HG03097 (cell line): Measurements from ENCODE around the gene MTF1.
"Not testable (repeated sequence)": the region's sequence is repeated elsewhere in the genome, so short reads cannot be mapped to it uniquely, and the experiment has no call there.

Experiments used
- ATAC-seq: cut with Tn5 transposase; IDR thresholded peaks from one replicate; pipeline ENCODE4 v1.9.1; 2021; ENCODE audit not compliant: unreplicated experiment, low FRiP score

The MTF1 gene

GRCh38 chr1:37795340-37796125 is 63.9 kb downstream of the MTF1 start:
- no peak for ATAC-seq

DNA sequence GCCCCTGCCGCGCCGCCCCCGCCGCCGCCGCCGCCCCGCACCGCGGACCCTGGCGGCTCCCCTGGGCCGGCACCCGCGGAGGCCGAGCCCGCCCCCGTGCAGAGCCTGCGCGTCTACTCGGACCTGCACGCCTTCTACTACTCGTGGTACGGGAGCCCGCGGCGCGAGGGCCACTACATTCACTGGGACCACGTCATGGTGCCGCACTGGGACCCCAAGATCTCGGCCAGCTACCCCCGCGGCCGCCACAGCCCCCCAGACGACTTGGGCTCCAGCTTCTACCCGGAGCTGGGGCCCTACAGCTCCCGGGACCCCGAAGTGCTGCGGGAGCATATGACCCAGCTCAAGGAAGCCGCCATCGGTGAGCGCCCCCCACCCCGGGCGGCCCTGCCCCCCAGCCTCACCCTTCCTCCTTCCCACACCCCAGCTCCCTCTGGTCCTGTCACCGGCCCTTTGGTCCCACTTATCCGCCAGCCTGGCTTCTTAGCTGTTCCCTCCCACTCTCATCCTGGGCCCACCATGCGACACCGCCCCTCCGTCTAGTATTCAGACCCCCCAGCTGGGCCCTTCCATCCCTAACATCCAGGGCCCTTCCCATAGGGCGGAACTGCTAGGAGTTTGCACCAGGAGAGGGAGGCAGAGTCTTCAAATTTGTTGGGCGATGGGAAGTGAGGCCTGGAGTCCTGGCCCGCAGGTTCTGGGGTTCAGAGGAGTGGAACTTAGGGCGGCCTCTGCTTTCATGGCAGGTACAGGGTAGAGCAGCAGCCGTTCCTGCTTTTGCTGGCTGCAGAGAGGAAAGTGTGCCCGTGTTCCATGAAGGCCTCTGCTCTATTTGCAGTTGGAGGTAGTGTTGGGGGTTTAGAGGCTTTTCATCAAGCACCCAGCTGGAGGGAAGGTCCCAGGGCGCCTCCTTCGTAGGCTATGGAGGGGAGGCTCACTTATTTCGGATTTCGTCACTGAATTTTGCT is 64.7 kb downstream of the MTF1 start:
- no peak for ATAC-seq

- no peak for ATAC-seq
These were observed 65.5 kb downstream of the MTF1 start, which contains the start of gene MANEAL for GRCh38 chr1:37793773-37794371. TSS of gene MANEAL (plus strand) at chr1:37793847. CDS start at chr1:37794183, 336 bp downstream.

DNA sequence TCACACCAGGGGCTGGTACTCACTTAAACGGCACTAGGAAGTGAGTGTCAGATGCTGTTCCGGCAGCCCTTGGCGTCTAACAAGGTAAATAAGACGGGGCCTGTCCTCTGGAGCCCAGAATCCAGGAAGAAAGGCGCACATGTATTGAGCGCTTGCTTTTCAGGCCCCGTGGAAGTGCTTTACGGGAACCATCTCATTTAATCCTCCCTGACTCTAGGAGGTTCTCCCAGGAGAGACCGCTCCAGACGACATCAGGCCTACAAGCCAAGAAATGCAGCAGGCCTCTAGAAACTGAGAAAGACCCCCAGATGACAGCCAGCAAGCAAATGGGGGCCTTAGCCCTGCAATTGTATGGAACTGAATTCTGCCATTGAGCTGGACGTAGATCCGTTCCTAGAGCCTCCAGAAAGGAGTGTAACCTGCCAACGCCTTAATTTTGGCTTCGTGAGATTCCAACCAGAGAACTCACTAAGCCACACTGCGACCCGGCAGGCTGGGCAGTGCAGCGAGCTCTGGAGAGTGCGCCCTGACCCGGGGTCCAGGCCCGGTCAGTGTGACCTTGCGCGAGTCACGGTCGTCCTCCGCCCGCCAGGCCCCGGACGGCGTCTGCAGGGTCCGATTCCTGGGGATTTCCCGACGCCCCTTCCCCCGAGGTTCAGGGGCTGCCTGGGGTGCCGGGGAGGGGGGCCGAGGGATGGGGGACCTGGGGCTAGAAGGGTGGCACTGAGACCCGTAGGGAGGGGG is 66.3 kb downstream of the MTF1 start:
- no peak for ATAC-seq

GRCh38 chr1:37782491-37782890 is 76.9 kb downstream of the MTF1 start:
- ATAC-seq: no peak

DNA sequence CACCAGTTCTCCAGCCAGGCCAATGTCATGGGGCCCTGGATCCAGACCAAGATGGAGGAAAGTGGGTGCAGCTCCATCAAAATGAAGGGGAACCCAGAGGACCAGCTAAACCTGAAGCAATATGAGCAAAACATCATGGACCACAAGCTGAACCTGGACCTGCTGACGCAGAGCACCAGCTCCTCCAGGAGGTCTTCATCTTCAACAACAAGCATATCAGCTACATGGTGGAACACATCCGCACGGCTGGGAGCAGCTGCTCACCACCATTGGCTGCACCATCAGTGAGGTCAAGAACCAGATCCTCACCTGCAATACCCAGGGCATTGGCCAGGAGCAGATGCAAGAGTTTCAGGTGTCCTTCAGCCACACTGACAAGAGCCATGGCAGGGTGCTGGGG is 80.7 kb downstream of the MTF1 start:
- ATAC-seq: no peak

DNA sequence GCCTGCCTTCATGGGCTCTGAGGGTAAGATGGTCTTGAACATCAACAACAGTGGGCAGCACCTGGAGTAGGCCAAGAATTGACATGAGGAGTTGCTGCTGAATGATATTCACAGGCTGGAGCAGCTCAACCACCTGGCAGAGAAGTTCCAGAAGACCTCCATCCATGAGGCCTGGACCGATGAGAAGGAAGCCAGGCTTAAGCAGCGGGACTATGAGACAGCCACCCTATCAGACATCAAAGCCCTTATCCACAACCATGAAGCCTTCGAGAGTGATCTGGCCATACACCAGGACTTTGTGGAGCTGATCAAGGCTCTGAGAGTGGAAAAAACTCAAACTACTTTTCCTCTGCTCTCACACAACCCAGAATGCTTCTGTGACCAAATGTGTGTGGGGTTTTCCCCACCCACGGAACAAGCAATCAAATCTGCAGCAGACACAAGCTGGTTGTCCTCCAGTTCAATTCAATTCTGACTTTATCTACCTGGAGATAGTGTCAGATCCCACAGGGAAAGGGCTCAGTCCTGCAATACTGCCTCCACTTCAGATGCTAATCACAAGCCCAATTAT is 82.4 kb downstream of the MTF1 start:
- no peak for ATAC-seq

- ATAC-seq: not testable (repeated sequence)
These were observed 88.0 kb downstream of the MTF1 start for GRCh38 chr1:37771440-37771839.

DNA sequence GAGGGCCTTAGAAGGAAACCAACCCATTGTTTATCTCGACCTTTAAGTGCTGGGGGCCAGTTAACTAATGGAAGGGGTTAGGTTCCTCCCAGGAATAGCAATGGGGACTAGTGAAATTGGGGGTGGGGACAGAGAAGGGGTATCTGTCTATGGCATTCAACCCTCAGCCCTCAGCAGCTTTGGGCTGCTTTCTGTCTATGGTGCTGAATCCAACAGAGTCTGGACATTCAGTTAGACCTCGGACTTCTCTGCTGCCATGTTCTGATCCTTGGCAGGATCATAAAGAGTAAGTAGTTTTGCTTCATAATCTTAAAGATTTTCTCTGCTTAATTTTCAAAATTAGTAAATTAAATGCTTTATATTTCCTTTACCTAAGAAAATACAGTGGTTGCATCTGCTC is 91.9 kb downstream of the MTF1 start:
- no peak for ATAC-seq

DNA sequence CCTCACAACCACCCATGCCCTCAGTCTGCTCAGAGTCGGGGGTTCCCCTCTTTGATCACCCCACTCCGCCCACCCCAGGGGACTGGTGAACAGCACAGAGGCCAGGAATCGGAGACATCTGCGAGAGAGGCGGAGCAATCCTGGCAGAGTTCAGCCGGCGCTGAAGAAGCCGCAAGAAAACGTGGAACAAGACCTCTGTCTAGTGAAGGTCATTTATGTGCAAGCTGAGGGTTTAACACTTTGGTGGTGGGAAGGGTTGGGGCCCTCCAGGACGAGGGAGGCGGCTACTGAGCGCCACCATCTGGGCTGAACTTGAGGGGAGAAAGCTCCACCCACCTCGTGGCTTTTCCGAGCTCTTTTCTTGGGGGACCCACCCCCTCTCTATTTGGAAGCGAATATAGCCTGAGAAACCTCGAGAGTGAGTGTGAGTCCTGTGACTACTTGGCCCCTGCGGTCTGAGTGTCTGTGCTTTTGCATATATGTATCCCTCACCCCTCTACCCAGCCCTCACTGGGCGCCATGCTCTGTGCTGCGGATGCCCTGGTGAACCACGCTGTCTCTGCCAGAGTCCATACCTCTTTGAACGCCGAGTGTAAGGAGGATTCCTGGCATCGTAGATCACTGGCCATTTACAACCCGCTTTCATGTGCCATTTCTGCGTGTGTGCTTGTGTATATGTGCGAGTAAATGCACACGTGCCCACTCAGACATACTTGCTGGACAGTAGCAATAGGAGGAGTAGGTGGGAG is 93.3 kb downstream of the MTF1 start:
- ATAC-seq: no peak

DNA sequence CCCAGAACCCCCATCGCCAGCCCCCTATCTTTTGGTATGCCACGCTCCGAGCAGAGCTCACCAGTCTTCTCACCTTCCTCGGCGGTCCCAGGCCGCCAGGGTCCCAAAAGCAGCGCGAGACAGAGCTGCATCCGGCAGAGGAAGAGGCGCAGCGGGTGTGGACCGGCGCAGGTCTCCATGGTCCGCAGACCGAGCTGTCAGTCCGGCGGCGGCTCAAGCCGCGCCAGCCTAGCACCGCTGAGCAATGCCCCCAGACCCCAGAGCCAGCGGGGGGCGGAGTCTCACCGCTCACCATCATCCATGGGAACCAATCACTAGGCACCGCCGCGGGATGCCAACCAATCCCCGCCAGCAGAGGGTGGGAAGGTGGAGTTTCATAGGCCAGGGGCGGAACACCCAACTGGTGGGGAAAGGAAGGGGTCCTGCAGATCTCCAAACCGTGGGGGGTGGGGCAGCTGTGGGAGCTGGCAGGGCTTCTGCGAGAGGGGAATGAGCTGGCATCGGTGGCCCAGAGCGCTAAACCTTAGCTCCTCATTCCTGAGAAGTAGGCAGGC is 94.4 kb downstream of the MTF1 start, which contains the start of gene EPHA10:
TSS of gene EPHA10 (minus strand) at position 233 of the 554 bp plus-strand sequence. CDS start at position 179, 54 bp downstream.
- ATAC-seq: no peak

GRCh38 chr1:37764414-37764825 is 95.0 kb downstream of the MTF1 start:
- no peak for ATAC-seq

GRCh38 chr1:37763791-37764413 is 95.5 kb downstream of the MTF1 start:
- no peak for ATAC-seq

- ATAC-seq: no peak
These were observed 96.9 kb downstream of the MTF1 start for GRCh38 chr1:37762516-37762915.

- no peak for ATAC-seq
These were observed 97.8 kb downstream of the MTF1 start for GRCh38 chr1:37761416-37762095.
